HEK293 (cell line): ENCODE data around the gene MLLT10.

ENCODE experiments used
- CTCF ChIA-PET: fragments of 350-600 bp; formaldehyde crosslinking; extraction: SDS; loops from one replicate; lab custom pipeline; 2021; ENCODE audit warnings: antibody characterized with exemption; lab: Yijun Ruan, JAX
- POLR2A ChIA-PET: fragments of 300-600 bp; formaldehyde crosslinking; extraction: SDS; loops from one replicate; lab custom pipeline; 2020; ENCODE audit warnings: antibody characterized with exemption, inconsistent platforms; lab: Yijun Ruan, JAX
- H3K27ac ChIP-seq: fragments of 200-500 bp; sonication (Bioruptor generic); 2 replicates; pipeline ENCODE4 v1.5.1; 2014; ENCODE audit warnings: low read depth, low read length, control low read depth, inconsistent platforms; ENCODE audit errors: extremely low read depth
- H3K36me3 ChIP-seq, 2 experiments: fragments of 200-500 bp in 1 of 2; sonication (Bioruptor generic) in 1 of 2; 1 replicate in 1 of 2; 2 replicates in 1 of 2; pipeline ENCODE4 v1.5.1; 2014 to 2017; ENCODE audit warnings: inconsistent platforms in 2 of 2, low read length in 2 of 2; ENCODE audit not compliant: control insufficient read depth in 2 of 2, insufficient read depth in 1 of 2
- H3K4me1 ChIP-seq: fragments of 200-500 bp; sonication (Bioruptor generic); 2 replicates; pipeline ENCODE4 v1.5.1; 2014; ENCODE audit warnings: mild to moderate bottlenecking, low read length, inconsistent platforms; ENCODE audit not compliant: control insufficient read depth, insufficient read depth
- H3K4me3 ChIP-seq: 2 replicates; pipeline ENCODE4 v1.5.1; 2011; ENCODE audit warnings: low read depth, mild to moderate bottlenecking, control low read depth, low read length, moderate library complexity
- H3K9me3 ChIP-seq: fragments of 200-500 bp; sonication (Bioruptor generic); 2 replicates; pipeline ENCODE4 v1.5.1; 2014; ENCODE audit warnings: low read depth, low read length, inconsistent platforms; ENCODE audit not compliant: control insufficient read depth, insufficient read depth
- ATF2 ChIP-seq: fragments of 450-650 bp; formaldehyde crosslinking; IDR thresholded peaks from 2 replicates; pipeline ENCODE4 v1.5.1; 2016; ENCODE audit warnings: missing biosample characterization, missing genetic modification characterization, low read depth
- GLIS2 ChIP-seq: fragments of 450-650 bp; formaldehyde crosslinking; IDR thresholded peaks from 2 replicates; pipeline ENCODE4 v1.5.1; 2016; ENCODE audit warnings: missing biosample characterization, missing genetic modification characterization
- HOXD13 ChIP-seq: sonication (generic); formaldehyde crosslinking; IDR thresholded peaks from 2 replicates; pipeline ENCODE4 v1.8.0; 2022; ENCODE audit warnings: missing genetic modification reagents, borderline replicate concordance
- MYNN ChIP-seq: fragments of 450-650 bp; formaldehyde crosslinking; IDR thresholded peaks from 2 replicates; pipeline ENCODE4 v1.5.1; 2016; ENCODE audit warnings: missing biosample characterization, missing genetic modification characterization, borderline replicate concordance
- PRDM1 ChIP-seq: fragments of 450-650 bp; formaldehyde crosslinking; IDR thresholded peaks from 2 replicates; pipeline ENCODE4; 2016; ENCODE audit warnings: missing biosample characterization, missing genetic modification characterization
- PRDM6 ChIP-seq: fragments of 450-650 bp; formaldehyde crosslinking; IDR thresholded peaks from 2 replicates; pipeline ENCODE4 v1.5.1; 2017; ENCODE audit warnings: missing biosample characterization, missing genetic modification characterization
- SALL2 ChIP-seq: fragments of 450-650 bp; formaldehyde crosslinking; IDR thresholded peaks from 2 replicates; pipeline ENCODE4 v1.5.0; 2017; ENCODE audit warnings: missing biosample characterization, mild to moderate bottlenecking, missing genetic modification characterization, borderline replicate concordance
- ZNF133 ChIP-seq: fragments of 450-650 bp; formaldehyde crosslinking; IDR thresholded peaks from 2 replicates; pipeline ENCODE4 v1.5.1; 2016; ENCODE audit warnings: missing biosample characterization, missing genetic modification characterization
- ZNF157 ChIP-seq: fragments of 450-650 bp; formaldehyde crosslinking; IDR thresholded peaks from 2 replicates; pipeline ENCODE4 v1.5.1; 2016; ENCODE audit warnings: missing biosample characterization, missing genetic modification characterization
- ZNF16 ChIP-seq: fragments of 450-650 bp; formaldehyde crosslinking; IDR thresholded peaks from 2 replicates; pipeline ENCODE4 v1.5.1; 2016; ENCODE audit warnings: low read depth, missing biosample characterization, missing genetic modification characterization
- ZNF2 ChIP-seq: fragments of 450-650 bp; formaldehyde crosslinking; IDR thresholded peaks from 2 replicates; pipeline ENCODE4 v1.5.1; 2016; ENCODE audit warnings: missing biosample characterization, missing genetic modification characterization
- ZNF324 ChIP-seq: fragments of 450-650 bp; formaldehyde crosslinking; IDR thresholded peaks from 2 replicates; pipeline ENCODE4 v1.5.1; 2016; ENCODE audit warnings: missing biosample characterization, missing genetic modification characterization
- ZNF416 ChIP-seq: fragments of 450-650 bp; formaldehyde crosslinking; IDR thresholded peaks from 2 replicates; pipeline ENCODE4 v1.5.1; 2016; ENCODE audit warnings: missing biosample characterization, missing genetic modification characterization
- ZNF514 ChIP-seq: fragments of 450-650 bp; formaldehyde crosslinking; IDR thresholded peaks from 2 replicates; pipeline ENCODE4 v1.5.1; 2016; ENCODE audit warnings: missing biosample characterization, missing genetic modification characterization
- ZNF555 ChIP-seq: fragments of 450-650 bp; formaldehyde crosslinking; conservative IDR thresholded peaks from 2 replicates; pipeline ENCODE4 v1.5.1; 2017; ENCODE audit warnings: missing biosample characterization, mild to moderate bottlenecking, missing genetic modification characterization, inconsistent platforms
- ZNF585B ChIP-seq: fragments of 450-650 bp; formaldehyde crosslinking; IDR thresholded peaks from 2 replicates; pipeline ENCODE4 v1.5.1; 2016; ENCODE audit warnings: missing biosample characterization, missing genetic modification characterization

The MLLT10 gene

GRCh38 chr10:21689881-21690280 lies 155.8 kb downstream of the MLLT10 start:
- Histone ChIP-seq H3K4me1 (no peaks in the 10 kb centered on the region), H3K36me3 (no peaks in the 10 kb centered on the region; a peak in 1 of 3 replicates), H3K4me3 (no peak overlapping the region), H3K9me3 (no peaks in the 10 kb centered on the region), H3K27ac (no peak overlapping the region)
- ChIA-PET CTCF (interaction anchor here (0.5 to 0.8 kb wide), 2 partner anchors 13 to 193 kb away, joined by 5 to 9 read pairs; no protein-coding TSS in a partner anchor), POLR2A (no interaction called here)
- TF ChIP-seq ZNF324 (tag by site-specific recombination), result no peak
- no peak for TF ChIP-seq HOXD13

DNA sequence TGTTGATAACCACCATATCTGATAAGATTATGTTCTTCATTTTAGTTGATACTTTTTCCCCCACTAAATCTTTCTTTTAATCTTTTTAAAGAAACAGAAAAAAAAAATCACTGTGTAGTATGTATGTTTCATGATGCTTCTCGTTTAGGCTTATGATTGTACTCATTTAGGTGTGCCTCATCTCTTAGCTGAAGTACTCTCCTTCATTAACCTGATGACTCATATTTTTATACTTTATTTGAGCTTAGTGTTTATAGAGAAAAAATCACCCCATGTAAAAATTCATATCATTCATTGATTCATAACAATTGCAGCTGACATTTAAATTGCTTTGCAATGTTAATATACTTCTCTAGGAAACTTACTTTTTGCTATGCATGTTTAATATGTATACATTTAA lies 158.9 kb downstream of the MLLT10 start:
- CTCF ChIA-PET, result interaction anchor here (0.7 kb wide), 1 partner anchor 1150 kb away, joined by 4 read pairs; no protein-coding TSS in a partner anchor
- POLR2A ChIA-PET, result no interaction called here
- Histone ChIP-seq H3K9me3 (no peaks in the 10 kb centered on the region), H3K27ac (no peak overlapping the region), H3K4me3 (no peak overlapping the region), H3K4me1 (no peaks in the 10 kb centered on the region), H3K36me3 (no peaks in the 10 kb centered on the region; a peak in 1 of 3 replicates)
- TF ChIP-seq MYNN (tag by site-specific recombination) (no peak), PRDM6 (peak; percentile 68)

GRCh38 chr10:21693418-21693817 lies 159.4 kb downstream of the MLLT10 start:
- H3K4me1 ChIP-seq, result no peaks in the 10 kb centered on the region
- no peak overlapping the region for H3K4me3 ChIP-seq
- H3K36me3 ChIP-seq, result no peaks in the 10 kb centered on the region; a peak in 1 of 3 replicates
- POLR2A ChIA-PET, result no interaction called here
- H3K9me3 ChIP-seq, result no peaks in the 10 kb centered on the region
- H3K27ac ChIP-seq, result no peak overlapping the region
- TF ChIP-seq GLIS2 (no peak), MYNN (tag by site-specific recombination) (no peak), ZNF16 (tag by site-specific recombination) (no peak), SALL2 (tag by site-specific recombination) (no peak), ZNF585B (tag by site-specific recombination) (no peak), ZNF555 (tag by site-specific recombination) (no peak), ZNF2 (tag by site-specific recombination) (no peak), ZNF133 (tag by site-specific recombination) (no peak)
- CTCF ChIA-PET, result interaction anchor here (0.6 to 0.7 kb wide), 3 partner anchors 179 to 1151 kb away, joined by 3 to 4 read pairs (median 3); no protein-coding TSS in a partner anchor

DNA sequence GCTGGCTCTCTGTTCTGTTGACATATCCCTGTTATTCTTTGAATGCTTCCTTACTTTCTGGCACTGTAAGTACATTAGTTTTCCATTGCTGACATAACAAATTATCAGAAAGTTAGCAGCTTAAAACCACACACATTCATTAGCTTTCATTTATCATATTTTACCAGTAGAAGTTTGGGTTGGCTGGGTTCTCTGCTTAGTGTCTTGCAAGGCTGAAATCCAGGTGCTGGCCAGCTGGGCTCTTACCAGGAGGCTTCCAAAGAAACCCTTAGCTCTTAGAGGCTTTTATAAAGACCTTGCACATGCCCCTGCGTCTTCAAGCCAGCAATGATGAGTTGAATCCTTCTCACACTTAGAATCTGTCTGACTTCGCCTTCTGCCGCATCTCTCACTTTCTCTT lies 160.6 kb downstream of the MLLT10 start:
- H3K4me3 ChIP-seq, result no peak overlapping the region
- TF ChIP-seq ZNF514 (no peak), ZNF157 (no peak), ATF2 (tag by site-specific recombination) (no peak), PRDM1 (peak; percentile 87), ZNF416 (no peak)
- ChIA-PET CTCF (no interaction called here), POLR2A (no interaction called here)
- no peak overlapping the region for H3K27ac ChIP-seq
- no peaks in the 10 kb centered on the region for H3K4me1 ChIP-seq
- no peaks in the 10 kb centered on the region for H3K9me3 ChIP-seq
- H3K36me3 ChIP-seq, result no peaks in the 10 kb centered on the region; a peak in 1 of 3 replicates
